Measurements from ENCODE around the gene HM13.
"Not testable (repeated sequence)": the region's sequence is repeated elsewhere in the genome, so short reads cannot be mapped to it uniquely, and the experiment has no call there.

Gene HM13, protein sequence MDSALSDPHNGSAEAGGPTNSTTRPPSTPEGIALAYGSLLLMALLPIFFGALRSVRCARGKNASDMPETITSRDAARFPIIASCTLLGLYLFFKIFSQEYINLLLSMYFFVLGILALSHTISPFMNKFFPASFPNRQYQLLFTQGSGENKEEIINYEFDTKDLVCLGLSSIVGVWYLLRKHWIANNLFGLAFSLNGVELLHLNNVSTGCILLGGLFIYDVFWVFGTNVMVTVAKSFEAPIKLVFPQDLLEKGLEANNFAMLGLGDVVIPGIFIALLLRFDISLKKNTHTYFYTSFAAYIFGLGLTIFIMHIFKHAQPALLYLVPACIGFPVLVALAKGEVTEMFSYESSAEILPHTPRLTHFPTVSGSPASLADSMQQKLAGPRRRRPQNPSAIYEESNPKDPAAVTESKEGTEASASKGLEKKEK

GRCh38 chr20:31514154-31515071 lies at the start of gene HM13:
Gene HM13, plus strand, starts transcription at chr20:31514442. Its CDS starts 110 bp downstream, at chr20:31514552.
- ATAC-seq: peak; percentile 88

GRCh38 chr20:31470946-31471345 lies 43.3 kb upstream of the HM13 start:
- not testable (repeated sequence) for ATAC-seq

- ATAC-seq: no peak
These were observed 41.6 kb upstream of the HM13 start for GRCh38 chr20:31472395-31473330.

- ATAC-seq: no peak
These were observed 40.7 kb upstream of the HM13 start for GRCh38 chr20:31473331-31474096.

- no peak for ATAC-seq
These were observed 40.2 kb upstream of the HM13 start for GRCh38 chr20:31474097-31474436.

GRCh38 chr20:31474758-31475427 lies 39.3 kb upstream of the HM13 start, which contains the start of the genes DEFB124 and REM1:
Gene DEFB124, minus strand, starts transcription at chr20:31475127. Its CDS starts 2,114 bp downstream, at chr20:31473013.
Gene REM1, plus strand, starts transcription at chr20:31475288. Its CDS starts 1,158 bp downstream, at chr20:31476446.
- ATAC-seq: no peak

- ATAC-seq: no peak
These were observed 38.6 kb upstream of the HM13 start for GRCh38 chr20:31475472-31476293.

DNA sequence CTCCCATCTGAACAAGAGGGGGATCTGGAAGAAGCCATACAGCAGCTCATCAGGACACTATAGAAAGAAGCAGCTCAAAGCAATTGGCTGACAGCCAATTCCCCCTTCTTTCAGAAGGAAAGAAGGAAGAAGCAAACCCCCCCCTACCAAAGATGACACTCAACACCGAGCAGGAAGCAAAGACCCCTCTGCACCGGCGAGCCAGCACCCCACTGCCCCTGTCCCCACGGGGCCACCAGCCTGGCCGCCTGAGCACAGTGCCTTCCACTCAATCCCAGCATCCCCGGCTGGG lies 38.0 kb upstream of the HM13 start:
- no peak for ATAC-seq

DNA sequence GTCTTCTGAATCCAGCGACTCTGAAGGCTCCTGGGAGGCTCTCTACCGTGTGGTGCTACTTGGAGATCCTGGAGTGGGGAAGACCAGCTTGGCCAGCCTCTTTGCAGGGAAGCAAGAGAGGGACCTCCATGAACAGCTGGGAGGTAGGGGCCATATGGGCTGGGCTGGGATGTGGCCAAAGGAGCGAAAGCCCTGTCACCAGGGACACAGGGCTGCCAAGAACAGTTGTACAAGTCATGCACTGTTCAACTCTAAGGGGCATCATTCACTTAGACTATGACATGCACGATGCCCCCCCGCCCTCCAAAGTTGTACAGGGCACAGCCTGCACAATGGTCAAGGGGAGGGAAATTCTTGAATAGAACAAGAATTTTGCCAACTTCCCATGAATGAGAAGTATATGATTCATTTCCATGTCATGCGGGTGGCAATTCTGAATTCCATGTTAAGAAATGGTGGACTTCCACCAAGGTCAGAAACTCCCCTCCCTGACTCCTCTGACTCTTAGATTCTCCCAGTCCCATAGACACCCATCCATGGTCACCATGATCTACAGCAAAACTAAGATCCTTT lies 37.5 kb upstream of the HM13 start:
- ATAC-seq: no peak

- no peak for ATAC-seq
These were observed 30.2 kb upstream of the HM13 start for GRCh38 chr20:31484001-31484400.

GRCh38 chr20:31485450-31486339 lies 28.5 kb upstream of the HM13 start:
- ATAC-seq: no peak

- no peak for ATAC-seq
These were observed 26.1 kb upstream of the HM13 start for GRCh38 chr20:31488115-31488514.

DNA sequence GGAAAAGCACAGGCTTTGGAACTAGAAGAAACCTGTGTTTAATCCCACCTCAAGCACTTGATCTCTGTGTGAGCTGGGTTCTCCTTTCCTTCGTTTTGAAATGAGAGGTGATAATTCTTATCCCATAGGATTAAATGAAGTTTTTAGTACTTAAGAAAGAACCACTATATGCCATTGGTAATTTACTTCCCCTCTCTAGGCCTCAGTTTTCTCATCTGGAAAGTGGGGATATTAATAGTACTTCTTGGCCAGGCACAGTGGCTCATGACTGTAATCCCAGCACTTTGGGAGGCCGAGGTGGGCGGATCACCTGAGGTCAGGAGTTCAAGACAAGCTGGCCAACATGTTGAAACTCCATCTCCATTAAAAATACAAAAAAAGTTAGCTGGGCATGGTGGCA lies 25.1 kb upstream of the HM13 start:
- ATAC-seq: no peak

DNA sequence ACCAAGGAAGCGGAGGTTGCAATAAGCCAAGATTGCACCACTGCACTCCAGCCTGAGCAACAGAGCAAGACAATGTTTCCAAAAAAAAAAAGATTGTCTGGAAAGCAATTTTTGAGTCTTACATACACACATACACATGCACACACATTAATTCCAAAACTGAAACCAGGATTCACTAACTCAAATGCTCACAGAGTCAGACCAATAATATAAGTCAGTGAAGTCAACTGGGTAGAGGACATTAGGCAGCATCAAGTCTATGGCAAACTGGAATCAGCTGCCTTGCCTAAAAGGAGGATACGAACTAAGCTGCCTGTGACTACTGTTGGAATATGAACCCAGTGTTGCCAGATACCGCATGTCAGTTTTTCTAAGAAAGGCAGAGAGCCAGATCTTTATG lies 23.5 kb upstream of the HM13 start:
- ATAC-seq: no peak

- no peak for ATAC-seq
These were observed 20.1 kb upstream of the HM13 start for GRCh38 chr20:31494131-31494530.

- ATAC-seq: no peak
These were observed 17.4 kb upstream of the HM13 start for GRCh38 chr20:31496761-31497295.

DNA sequence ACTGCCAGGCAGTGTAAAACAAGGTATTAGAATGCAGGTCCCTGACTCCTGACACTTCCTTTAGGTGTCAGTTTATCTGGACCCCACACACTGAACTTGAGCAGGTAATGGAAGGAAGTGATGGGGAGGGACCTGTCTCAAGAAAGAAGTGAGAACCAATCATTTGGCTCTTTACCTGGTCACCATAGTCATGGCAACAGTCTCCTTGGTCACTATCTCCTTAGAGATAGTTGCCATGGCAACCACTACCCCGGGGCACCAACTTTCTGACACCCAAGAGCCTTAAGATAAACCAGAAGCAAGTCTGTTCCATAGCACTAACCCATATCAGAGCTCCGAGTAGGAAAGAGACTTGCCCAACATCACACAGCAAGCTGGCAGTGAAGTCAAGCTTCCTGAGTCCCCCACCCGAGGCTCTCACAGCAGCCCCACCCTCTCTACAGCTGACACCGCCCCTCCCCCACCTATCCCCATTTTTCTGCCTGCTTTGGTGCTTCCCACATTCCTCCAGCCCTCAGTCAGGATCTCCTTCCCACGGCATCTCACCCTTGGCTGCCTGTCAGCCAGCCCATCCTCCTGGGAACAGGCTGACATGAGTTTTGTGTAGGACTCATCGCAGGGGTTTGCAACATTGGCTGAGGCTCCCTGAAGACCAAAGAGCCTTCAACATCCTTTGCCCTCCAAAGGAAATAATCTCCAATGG lies 16.3 kb upstream of the HM13 start:
- ATAC-seq: no peak

DNA sequence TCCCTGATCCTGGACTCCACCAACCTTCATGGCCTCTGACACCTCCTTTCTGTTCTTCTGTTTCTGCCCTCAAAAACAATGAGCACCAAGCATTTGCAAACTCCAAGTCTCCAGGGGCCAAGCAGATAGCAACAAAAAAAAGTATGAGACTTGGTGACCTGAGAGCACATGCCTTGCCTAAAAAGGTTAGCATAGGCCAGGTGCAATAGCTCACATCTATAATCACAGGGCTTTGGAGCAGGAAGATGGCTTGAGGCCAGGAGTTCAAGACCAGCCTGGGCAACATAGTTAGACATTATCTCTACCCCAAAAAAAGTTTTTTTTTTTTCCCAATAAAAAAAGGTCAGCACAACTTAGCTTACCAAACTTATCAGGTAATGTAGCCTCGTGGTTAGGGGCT lies 13.7 kb upstream of the HM13 start:
- no peak for ATAC-seq

All from activated CD4-positive, CD25-positive, alpha-beta regulatory T cell treated with anti-CD3 and anti-CD28 coated beads, Interleukin-2, amount 50 U/mL, for 24 hours (primary cell).